ENCODE results near the gene CEP78.

The CEP78 gene

DNA sequence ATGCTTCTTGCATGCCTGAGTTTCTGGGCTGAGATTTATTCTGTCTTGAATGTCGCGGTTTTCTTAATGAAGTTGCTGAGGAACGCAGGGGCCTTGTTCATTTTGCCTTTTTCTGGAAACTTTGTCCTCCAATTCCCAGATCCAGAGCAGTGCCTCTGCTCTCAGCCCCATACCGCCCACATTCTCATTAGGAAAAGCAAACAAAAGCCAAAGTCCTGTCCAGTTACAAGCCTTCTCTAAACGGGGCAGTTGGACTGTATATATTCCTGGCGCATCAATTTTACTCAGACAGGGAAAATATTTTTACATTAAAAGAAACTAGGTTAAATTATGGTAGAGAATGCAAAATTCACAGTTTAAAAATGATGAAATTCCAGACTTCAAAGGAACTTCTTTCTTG, 59.9 kb downstream of the CEP78 start:
- peak overlapping the region in 7 of 11 experiments; percentile 74 to 93 (median 90); a peak in 13 of 22 replicates for H3K27ac ChIP-seq
- peaks cover 2 to 15% (median 11%) of the 10 kb centered on the region in 11 experiments; a peak in 20 of 22 replicates for H3K36me3 ChIP-seq
- peak overlapping the region in 6 of 10 experiments; percentile 71 to 84 (median 76); a peak in 8 of 20 replicates for H3K4me3 ChIP-seq
- no peaks in the 10 kb centered on the region for H3K9me3 ChIP-seq (replicated peaks in 1 of 11)
- H3K9ac ChIP-seq = peak overlapping the region in 7 of 11 experiments; percentile 83 to 91 (median 86); a peak in 13 of 22 replicates
- H3K27me3 ChIP-seq = 0 out of 22 replicates have a peak, but pooled peaks cover 0 to 5% (median 0%) of the 10 kb centered on the region in 11 experiments
- peak overlapping the region; percentile 81 to 97 (median 92); a peak in 21 of 22 replicates for H3K4me2 ChIP-seq
- peaks cover 0 to 35% (median 7%) of the 10 kb centered on the region in 11 experiments; a peak in 11 of 22 replicates for H4K20me1 ChIP-seq
- peaks cover 7 to 51% (median 40%) of the 10 kb centered on the region in 10 experiments; a peak in 19 of 20 replicates for H3K4me1 ChIP-seq
- TF ChIP-seq Cebpa-rat (IDR thresholded peaks at IDR 0.05) = no peak

DNA sequence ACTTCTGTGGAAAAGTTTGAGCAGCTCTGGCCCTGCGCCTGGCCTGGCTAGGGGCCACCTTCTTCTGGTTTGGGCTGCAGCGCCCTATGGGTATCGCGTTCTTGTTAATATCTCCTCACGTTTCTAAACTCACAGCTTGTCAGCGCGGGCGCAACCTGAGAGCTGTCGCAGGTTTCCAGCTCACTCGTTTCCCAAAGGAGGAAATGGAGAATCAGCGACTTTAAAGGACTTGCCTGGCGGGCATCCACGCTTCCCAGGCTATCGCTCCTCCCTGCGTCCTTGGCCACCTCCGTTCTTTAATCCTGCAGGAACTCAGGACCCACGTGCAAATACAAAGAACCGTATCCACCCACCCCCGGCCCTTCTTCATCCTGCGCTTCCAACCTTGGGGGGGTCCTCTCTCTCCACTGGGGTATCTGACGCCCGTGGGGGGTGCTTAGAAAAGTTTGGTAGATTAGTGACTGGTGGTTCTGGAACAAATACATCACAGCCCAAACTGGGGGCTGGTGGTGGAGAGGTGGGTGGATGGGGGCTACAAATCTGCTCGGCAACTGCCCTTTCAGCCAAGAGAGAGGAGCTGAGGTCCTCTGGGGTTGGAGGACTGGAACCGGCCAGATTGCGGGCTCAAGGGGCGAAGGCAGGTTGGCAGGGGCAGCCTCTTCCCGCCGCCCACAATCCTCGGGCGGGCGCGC, 60.5 kb downstream of the CEP78 start:
- Histone ChIP-seq H4K20me1 (peaks cover 0 to 41% (median 7%) of the 10 kb centered on the region in 11 experiments; a peak in 11 of 22 replicates), H3K4me3 (peak overlapping the region; percentile 71 to 84 (median 78)), H3K36me3 (peaks cover 8 to 21% (median 17%) of the 10 kb centered on the region in 11 experiments; a peak in 20 of 22 replicates), H3K4me2 (peak overlapping the region; percentile 81 to 97 (median 92)), H3K9me3 (replicated peaks in 1 of 11) (no peaks in the 10 kb centered on the region), H3K4me1 (peaks cover 7 to 45% (median 36%) of the 10 kb centered on the region in 10 experiments; a peak in 19 of 20 replicates), H3K27me3 (0 out of 22 replicates have a peak, but pooled peaks cover 0 to 5% (median 0%) of the 10 kb centered on the region in 11 experiments), H3K9ac (peak overlapping the region; percentile 71 to 91 (median 84); a peak in 21 of 22 replicates), H3K27ac (peak overlapping the region; percentile 43 to 93 (median 87); a peak in 21 of 22 replicates)
- TF ChIP-seq Cebpa-rat (IDR thresholded peaks at IDR 0.05) = peak in 1 of 11 experiments; percentile 34; a peak in 1 of 22 replicates

DNA sequence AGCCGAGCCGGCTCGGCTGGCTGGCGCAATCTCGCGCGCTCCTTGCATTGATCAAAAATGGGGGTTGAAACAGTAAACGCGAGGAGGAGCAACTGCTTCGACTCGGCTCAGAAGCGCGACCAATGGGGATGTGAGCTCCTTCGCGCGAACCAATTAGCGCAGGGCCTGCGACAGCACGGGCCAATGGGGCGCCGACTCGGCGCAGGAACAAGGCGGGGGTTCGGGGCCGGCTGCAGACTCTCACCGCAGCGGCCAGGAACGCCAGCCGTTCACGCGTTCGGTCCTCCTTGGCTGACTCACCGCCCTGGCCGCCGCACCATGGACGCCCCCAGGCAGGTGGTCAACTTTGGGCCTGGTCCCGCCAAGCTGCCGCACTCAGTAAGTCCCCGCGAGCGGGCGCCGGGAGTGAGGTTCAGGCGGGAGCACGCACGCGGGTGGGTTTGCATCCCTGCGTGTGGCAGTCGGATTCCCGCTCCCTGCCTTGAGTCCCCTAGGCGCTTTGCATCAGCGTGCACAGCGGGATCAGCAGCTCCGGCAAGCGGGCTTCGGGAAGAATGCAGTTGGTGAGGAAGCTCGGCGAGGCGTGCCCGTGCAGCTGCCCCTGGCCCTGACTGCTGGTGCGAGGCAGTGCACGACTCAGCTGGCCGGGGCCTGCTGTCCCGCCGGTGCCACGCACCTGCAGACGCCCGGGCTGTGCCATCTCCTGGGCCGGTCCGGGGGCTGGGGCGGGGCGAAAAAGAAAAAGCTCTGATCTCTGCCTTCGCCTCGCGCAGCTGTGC, 61.2 kb downstream of the CEP78 start, which contains the start of gene PSAT1:
TSS of gene PSAT1 (plus strand) at position 233 of the 779 bp plus-strand sequence. CDS start at position 319, 86 bp downstream.
- H3K36me3 ChIP-seq = peaks cover 15 to 29% (median 24%) of the 10 kb centered on the region in 11 experiments; a peak in 20 of 22 replicates
- H3K27me3 ChIP-seq = 0 out of 22 replicates have a peak, but pooled peaks cover 0 to 5% (median 0%) of the 10 kb centered on the region in 11 experiments
- H3K27ac ChIP-seq = peak within 1 kb of the TSS; percentile 43 to 93 (median 87); a peak in 21 of 22 replicates
- H3K4me2 ChIP-seq = peak within 1 kb of the TSS; percentile 81 to 97 (median 92)
- no peaks in the 10 kb centered on the region for H3K9me3 ChIP-seq (replicated peaks in 1 of 11)
- peaks cover 0 to 44% (median 7%) of the 10 kb centered on the region in 11 experiments; a peak in 11 of 22 replicates for H4K20me1 ChIP-seq
- H3K4me1 ChIP-seq = peaks cover 7 to 38% (median 28%) of the 10 kb centered on the region in 10 experiments; a peak in 19 of 20 replicates
- TF ChIP-seq Cebpa-rat (IDR thresholded peaks at IDR 0.05) = peak in 6 of 11 experiments; percentile 53 to 89 (median 80); a peak in 10 of 22 replicates
- H3K9ac ChIP-seq = peak within 1 kb of the TSS; percentile 71 to 91 (median 84)
- peak within 1 kb of the TSS; percentile 71 to 84 (median 78) for H3K4me3 ChIP-seq

DNA sequence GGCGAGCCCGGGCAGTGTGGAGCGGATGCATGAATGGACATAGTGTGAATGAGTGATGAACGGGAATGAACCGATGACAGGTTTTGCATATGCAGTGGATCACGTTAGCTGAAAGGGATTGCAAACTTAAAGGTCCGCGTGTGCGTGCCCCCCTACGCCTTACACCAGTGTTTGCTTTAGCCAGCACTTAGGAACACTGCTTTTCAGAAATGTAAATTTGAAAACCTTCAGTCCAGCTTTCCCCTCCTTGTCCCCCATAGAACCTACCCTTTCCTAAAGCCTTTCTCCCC, 61.7 kb downstream of the CEP78 start:
- peaks cover 7 to 32% (median 23%) of the 10 kb centered on the region in 10 experiments; a peak in 19 of 20 replicates for H3K4me1 ChIP-seq
- peaks cover 0 to 50% (median 7%) of the 10 kb centered on the region in 11 experiments; a peak in 11 of 22 replicates for H4K20me1 ChIP-seq
- H3K9ac ChIP-seq = peak overlapping the region; percentile 71 to 91 (median 84)
- peak overlapping the region in 10 of 11 experiments; percentile 74 to 93 (median 87); a peak in 20 of 22 replicates for H3K27ac ChIP-seq
- H3K9me3 ChIP-seq (replicated peaks in 1 of 11) = no peaks in the 10 kb centered on the region
- no peak for TF ChIP-seq Cebpa-rat (IDR thresholded peaks at IDR 0.05)
- H3K27me3 ChIP-seq = 0 out of 22 replicates have a peak, but pooled peaks cover 0 to 5% (median 0%) of the 10 kb centered on the region in 11 experiments
- peaks cover 21 to 34% (median 29%) of the 10 kb centered on the region in 11 experiments; a peak in 20 of 22 replicates for H3K36me3 ChIP-seq
- peak overlapping the region; percentile 71 to 84 (median 78) for H3K4me3 ChIP-seq
- H3K4me2 ChIP-seq = peak overlapping the region; percentile 81 to 97 (median 92)

DNA sequence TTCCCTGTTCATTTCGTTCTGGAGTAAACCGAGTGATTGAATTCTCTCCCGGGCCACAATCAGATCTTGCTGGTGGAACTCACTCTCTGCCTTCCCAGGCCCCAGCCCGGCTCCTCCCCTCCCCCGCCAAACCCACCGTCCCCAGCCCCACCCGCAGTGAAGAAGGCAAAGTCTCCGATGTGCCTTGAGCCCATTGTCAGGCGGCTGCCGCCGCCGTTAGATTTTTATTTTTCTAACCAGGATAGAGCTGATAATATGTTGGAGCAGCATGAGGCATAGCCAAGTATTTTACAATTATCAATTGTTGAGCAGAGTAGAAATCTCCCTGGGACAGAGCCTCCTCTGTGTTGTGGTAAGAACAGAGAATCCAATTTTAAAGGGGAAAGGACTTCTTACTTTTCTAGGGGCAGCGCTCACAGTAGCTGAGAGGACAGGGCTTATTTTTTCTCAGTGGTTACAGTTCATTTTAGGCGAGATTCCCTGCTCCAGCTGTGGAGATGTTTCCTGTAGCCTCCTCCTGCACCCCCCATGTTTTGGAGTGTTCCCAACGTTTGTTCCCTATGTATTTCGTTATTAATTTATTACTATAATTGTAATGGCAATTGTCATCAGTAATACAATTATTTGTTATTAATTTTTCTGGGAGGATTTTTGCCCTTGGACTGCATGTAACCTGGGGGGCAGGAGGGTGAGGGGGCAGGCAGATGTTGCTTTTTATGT, 62.3 kb downstream of the CEP78 start:
- Histone ChIP-seq H3K36me3 (peaks cover 23 to 40% (median 35%) of the 10 kb centered on the region in 11 experiments; a peak in 20 of 22 replicates), H4K20me1 (peaks cover 0 to 54% (median 7%) of the 10 kb centered on the region in 11 experiments; a peak in 11 of 22 replicates), H3K4me3 (peak overlapping the region; percentile 71 to 84 (median 78)), H3K27ac (peak overlapping the region in 10 of 11 experiments; percentile 74 to 93 (median 87); a peak in 19 of 22 replicates), H3K9ac (peak overlapping the region; percentile 71 to 91 (median 84)), H3K9me3 (replicated peaks in 1 of 11) (no peaks in the 10 kb centered on the region), H3K4me1 (peaks cover 7 to 27% (median 20%) of the 10 kb centered on the region in 10 experiments; a peak in 19 of 20 replicates), H3K27me3 (0 out of 22 replicates have a peak, but pooled peaks cover 0 to 5% (median 0%) of the 10 kb centered on the region in 11 experiments), H3K4me2 (peak overlapping the region; percentile 81 to 97 (median 92))
- no peak for TF ChIP-seq Cebpa-rat (IDR thresholded peaks at IDR 0.05)

DNA sequence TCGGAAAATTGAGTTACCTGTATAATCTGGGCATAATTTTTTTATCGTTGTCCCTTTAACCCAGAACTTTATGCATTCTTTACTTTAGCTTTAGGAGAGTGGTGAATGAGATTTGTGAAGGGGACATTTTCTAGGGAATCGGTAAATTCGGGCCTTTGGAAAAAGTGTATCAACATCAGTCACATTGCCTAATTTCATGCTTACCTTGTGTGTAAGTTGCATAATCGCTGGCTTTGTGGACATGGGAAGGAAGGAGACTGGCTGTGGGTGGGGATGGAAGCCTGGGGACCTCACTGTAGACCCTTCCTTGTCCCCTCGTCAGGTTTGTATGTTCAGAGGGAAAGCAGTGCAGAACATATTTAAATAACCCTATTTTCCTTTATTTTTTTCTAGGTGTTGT, 64.3 kb downstream of the CEP78 start:
- no peak for TF ChIP-seq Cebpa-rat (IDR thresholded peaks at IDR 0.05)
- Histone ChIP-seq H3K27me3 (0 out of 22 replicates have a peak, but pooled peaks cover 0 to 5% (median 0%) of the 10 kb centered on the region in 11 experiments), H4K20me1 (peaks cover 0 to 75% (median 7%) of the 10 kb centered on the region in 11 experiments; a peak in 11 of 22 replicates), H3K4me2 (peak overlapping the region in 2 of 11 experiments; percentile 29 to 85; a peak in 2 of 22 replicates), H3K27ac (no peak overlapping the region), H3K9ac (no peak overlapping the region), H3K4me1 (peaks cover 7 to 27% (median 18%) of the 10 kb centered on the region in 10 experiments; a peak in 19 of 20 replicates), H3K9me3 (replicated peaks in 1 of 11) (no peaks in the 10 kb centered on the region), H3K4me3 (no peak overlapping the region), H3K36me3 (peaks cover 43 to 60% (median 55%) of the 10 kb centered on the region in 11 experiments)

DNA sequence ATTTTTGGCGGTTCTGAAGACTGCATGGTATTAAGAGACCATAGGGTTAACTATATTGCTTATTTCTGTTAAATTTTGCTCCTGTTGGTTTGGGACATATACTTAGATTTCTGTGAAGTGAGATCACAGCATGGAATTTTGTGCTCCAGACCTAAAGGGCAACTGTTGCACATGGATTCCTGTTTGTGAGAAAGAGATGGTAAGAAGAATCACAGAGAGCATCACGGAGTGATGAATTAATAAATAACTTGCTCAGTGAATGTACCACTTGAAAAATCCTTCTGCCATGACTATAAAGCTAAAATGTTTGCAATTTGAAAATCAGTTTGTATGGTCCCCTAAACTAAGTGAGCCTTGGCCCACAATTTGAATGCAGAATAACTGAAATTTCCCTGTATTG, 65.6 kb downstream of the CEP78 start:
- Histone ChIP-seq H3K9me3 (replicated peaks in 1 of 11) (no peaks in the 10 kb centered on the region), H3K4me2 (no peak overlapping the region), H3K9ac (no peak overlapping the region), H3K4me3 (no peak overlapping the region), H3K36me3 (peaks cover 55 to 73% (median 68%) of the 10 kb centered on the region in 11 experiments), H3K27me3 (0 out of 22 replicates have a peak, but pooled peaks cover 0 to under 1% (median 0%) of the 10 kb centered on the region in 11 experiments), H3K27ac (no peak overlapping the region), H3K4me1 (peaks cover 7 to 18% (median 10%) of the 10 kb centered on the region in 10 experiments; a peak in 18 of 20 replicates), H4K20me1 (peaks cover 0 to 87% (median 7%) of the 10 kb centered on the region in 11 experiments; a peak in 12 of 22 replicates)
- no peak for TF ChIP-seq Cebpa-rat (IDR thresholded peaks at IDR 0.05)
